Measurements from ENCODE around the gene PTPN14. TPM values are rescaled to one million over a fixed set of nuclear protein-coding genes. Genes with fewer than 3 reads are reported as not detected.

PTPN14 gene
- total RNA-seq, 1 experiment from 2014 or later, result 76.4 TPM

DNA sequence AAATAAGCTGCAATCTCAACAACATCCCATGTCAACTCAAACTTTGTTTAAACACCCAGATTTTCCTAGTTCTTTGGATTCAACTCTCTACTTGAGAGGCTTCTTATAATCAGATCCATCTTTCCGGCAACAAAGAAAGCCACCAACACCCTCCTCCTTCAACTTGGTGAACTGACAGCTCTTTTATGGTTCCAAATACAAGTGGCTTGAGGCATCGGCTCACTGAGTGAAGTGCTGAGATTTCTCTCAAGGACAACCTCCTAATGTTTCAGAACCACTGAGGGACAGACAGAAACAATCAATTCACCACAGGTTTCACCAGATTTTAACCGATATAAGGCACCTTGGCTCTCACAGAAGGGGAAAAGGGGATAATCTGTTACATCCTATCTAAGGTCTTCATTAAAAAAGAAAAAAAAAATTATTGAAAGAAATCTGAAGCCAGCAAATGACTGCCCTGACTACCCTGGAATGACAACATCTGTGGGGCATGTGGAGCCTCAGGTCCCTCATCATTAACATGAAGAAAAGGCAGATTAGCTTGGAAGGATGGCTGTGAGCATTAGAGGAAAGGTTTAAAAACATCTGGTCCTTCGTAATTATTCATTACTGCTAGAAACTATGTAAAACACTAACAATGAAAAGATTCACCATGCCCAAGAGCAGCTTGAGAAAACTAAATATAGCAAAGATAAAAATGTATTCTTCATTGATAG lies 50.9 kb downstream of the PTPN14 start:
- Mint-ChIP-seq H3K4me3 (no peak overlapping the region), H3K27ac (peak overlapping the region; percentile 11 to 67 (median 35); a peak in 5 of 7 replicates), H3K9me3 (no peaks in the 10 kb centered on the region), H3K36me3 (ENCODE audit: insufficient read depth in 1 of 3, low read depth in 3 of 3) (peaks cover 0 to 4% (median 0%) of the 10 kb centered on the region in 3 experiments; a peak in 4 of 7 replicates), H3K27me3 (ENCODE audit: low read depth) (no peaks in the 10 kb centered on the region), H3K4me1 (peaks cover 35 to 40% of the 10 kb centered on the region in 2 experiments)
- Histone ChIP-seq H3K23ac (ENCODE audit: insufficient read length, low read depth, low read length) (no peak overlapping the region), H2AFZ (ENCODE audit: low read length) (no peak overlapping the region), H3K27me3 (ENCODE audit: insufficient read depth, low read length) (no peaks in the 10 kb centered on the region), H4K8ac (replicated peaks; ENCODE audit: insufficient read length, low read depth, low read length) (no peak overlapping the region), H4K5ac (ENCODE audit: insufficient read length, low read depth, low read length) (no peak overlapping the region), H3K4ac (ENCODE audit: low read depth, low read length) (no peak overlapping the region), H2BK20ac (ENCODE audit: low read depth, low read length, poor library complexity, severe bottlenecking) (no peak overlapping the region), H3K23me2 (ENCODE audit: insufficient read length, low read depth, low read length, poor library complexity, severe bottlenecking) (no peaks in the 10 kb centered on the region), H2BK120ac (ENCODE audit: low read depth, low read length, poor library complexity, severe bottlenecking) (no peak overlapping the region), H3K79me1 (ENCODE audit: insufficient read depth, low read depth, low read length, poor library complexity, severe bottlenecking) (peaks cover 7% of the 10 kb centered on the region), H2BK5ac (ENCODE audit: insufficient read length, low read length) (no peak overlapping the region), H3T11ph (ENCODE audit: low read length) (no peak overlapping the region), H3K4me1 (ENCODE audit: insufficient read depth, low read length) (peaks cover 9% of the 10 kb centered on the region; the same call in 1 of the 2 replicates), H3K9ac (ENCODE audit: extremely low read depth, insufficient read length, low read length) (no peak overlapping the region), H3K27ac (ENCODE audit: insufficient read length, low read depth, low read length) (no peak overlapping the region), H3K56ac (ENCODE audit: insufficient read length, low read depth, low read length) (no peak overlapping the region), H3K9me3 (ENCODE audit: control insufficient read depth, low read depth, low read length) (no peaks in the 10 kb centered on the region), H2BK15ac (ENCODE audit: low read depth, low read length) (no peak overlapping the region), H4K20me1 (ENCODE audit: control insufficient read depth, insufficient read depth, insufficient read length) (no peaks in the 10 kb centered on the region), H2AK5ac (ENCODE audit: insufficient read length, low read length) (no peak overlapping the region), H3K79me2 (ENCODE audit: insufficient read depth, low read length) (peaks cover 7% of the 10 kb centered on the region; the same call in 1 of the 2 replicates), H3K18ac (ENCODE audit: insufficient read length, low read depth, low read length) (no peak overlapping the region), H2BK12ac (ENCODE audit: insufficient read length, low read depth, low read length) (no peak overlapping the region), H4K91ac (ENCODE audit: insufficient read length, low read depth, low read length) (no peak overlapping the region), H3K14ac (ENCODE audit: insufficient read depth, low read length) (no peak overlapping the region), H3K4me2 (ENCODE audit: insufficient read depth, insufficient read length, low read length) (no peak overlapping the region)
- TF ChIP-seq, protein P1, sequence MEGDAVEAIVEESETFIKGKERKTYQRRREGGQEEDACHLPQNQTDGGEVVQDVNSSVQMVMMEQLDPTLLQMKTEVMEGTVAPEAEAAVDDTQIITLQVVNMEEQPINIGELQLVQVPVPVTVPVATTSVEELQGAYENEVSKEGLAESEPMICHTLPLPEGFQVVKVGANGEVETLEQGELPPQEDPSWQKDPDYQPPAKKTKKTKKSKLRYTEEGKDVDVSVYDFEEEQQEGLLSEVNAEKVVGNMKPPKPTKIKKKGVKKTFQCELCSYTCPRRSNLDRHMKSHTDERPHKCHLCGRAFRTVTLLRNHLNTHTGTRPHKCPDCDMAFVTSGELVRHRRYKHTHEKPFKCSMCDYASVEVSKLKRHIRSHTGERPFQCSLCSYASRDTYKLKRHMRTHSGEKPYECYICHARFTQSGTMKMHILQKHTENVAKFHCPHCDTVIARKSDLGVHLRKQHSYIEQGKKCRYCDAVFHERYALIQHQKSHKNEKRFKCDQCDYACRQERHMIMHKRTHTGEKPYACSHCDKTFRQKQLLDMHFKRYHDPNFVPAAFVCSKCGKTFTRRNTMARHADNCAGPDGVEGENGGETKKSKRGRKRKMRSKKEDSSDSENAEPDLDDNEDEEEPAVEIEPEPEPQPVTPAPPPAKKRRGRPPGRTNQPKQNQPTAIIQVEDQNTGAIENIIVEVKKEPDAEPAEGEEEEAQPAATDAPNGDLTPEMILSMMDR (conservative IDR thresholded peaks at IDR 0.05), result no peak
- no CpG with 5 or more reads among the region's 4 CpGs for WGBS (ENCODE audit: extremely low coverage, insufficient read length, low lambda C conversion rate)
- no peak for DNase-seq
